Eye (tissue), 1 donor: Measurements from ENCODE around the gene CNKSR2.

Experiments used
- DNase-seq: peaks from one replicate; pipeline ENCODE4 v3.0.0-alpha.2; 2015

Gene CNKSR2

DNA sequence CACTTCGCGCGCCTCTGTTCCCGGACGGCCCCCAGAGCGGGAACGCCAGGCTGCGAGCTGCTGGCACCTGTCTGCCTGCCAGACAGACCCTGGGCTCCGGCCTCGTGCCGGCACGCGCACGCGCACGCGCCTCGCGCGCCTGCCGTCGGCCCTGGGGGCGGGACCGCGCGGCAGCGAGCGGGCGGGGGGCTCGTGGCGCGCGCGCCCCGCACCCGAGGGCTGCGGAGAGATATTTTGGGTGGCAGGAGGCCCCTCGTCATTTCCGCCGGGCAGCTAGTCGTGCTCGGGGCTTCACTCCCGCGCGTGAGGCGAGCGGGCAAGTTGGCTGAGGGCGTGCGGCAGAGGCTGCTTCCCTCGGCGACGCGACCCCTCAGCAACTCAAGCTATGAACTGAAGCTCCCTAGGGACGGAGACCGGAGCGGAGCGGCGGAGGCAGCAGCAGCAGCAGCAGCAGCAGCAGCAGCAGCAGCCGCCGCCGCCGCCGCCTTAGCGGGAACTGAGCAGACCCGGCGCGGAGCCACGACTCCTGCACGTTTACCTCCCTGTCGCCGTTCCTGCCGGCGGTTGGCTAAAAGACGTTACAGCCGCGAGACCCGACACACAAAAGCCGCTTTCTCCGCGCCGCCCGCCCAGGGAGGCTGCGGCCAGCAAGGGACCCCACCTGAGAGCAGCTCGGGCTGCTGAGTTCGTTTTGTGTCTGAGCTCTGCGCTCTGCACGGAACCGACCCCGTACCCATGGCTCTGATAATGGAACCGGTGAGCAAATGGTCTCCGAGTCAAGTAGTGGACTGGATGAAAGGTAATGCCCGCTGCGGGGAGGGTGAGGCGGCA is at the start of gene CNKSR2:
TSS of gene CNKSR2 (plus strand) at position 256 of the 831 bp plus-strand sequence. CDS start at position 736, 480 bp downstream.
- DNase-seq: peak; percentile 86

DNA sequence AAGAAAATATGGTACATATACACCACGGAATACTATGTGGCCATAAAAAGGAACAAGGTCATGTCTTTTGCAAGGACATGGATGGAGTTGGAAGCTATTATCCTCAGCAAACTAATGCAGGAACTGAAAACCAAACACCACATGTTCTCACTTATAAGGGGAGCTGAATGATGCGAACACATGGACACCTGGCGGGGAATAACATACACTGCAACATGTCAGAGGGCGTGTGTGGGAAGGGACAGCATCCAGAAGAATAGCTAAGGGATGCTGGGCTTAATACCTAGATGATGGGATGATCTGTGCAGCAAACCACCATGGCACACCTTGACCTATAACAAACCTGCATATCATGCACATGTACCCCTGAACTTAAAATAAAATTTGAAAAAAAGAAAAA is 19.5 kb upstream of the CNKSR2 start:
- no peak for DNase-seq

DNA sequence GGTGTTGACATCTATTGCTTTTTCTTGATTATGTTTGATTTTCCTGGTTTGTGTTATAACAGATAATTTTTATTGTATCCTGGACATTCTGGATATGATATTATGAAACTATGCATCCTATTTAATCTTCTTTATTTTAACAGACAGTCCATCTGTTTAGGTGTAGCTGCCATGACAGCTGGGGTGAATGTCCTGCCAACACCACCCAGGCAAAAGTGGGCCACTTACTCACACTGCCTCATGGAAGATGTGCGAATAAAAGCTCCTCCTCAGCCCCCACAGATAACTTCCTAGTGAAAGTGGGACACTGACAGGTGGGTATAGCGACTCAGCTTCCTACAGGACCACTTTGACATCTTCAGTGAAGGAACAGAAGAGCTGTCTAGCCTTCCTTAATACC is 18.4 kb upstream of the CNKSR2 start:
- no peak for DNase-seq

DNA sequence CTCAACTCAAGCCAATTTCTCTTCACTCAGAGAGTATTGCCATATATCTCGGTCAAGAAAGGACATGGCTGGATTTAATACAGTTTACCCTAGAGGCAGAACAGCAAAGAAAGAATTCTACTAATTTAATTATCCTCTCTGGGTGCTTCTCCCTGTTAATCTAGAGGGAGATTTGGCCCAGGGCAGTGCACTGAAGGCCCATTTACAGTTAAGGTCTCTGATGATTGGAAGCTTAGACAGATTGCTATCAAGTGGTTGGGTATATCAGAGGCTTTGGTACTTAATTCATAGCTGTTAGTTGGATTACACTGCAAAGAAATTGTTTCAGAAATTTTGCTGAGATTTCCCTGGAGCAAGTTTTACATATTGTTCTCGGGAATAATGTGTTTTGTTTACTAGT is 4.6 kb upstream of the CNKSR2 start:
- DNase-seq: no peak

DNA sequence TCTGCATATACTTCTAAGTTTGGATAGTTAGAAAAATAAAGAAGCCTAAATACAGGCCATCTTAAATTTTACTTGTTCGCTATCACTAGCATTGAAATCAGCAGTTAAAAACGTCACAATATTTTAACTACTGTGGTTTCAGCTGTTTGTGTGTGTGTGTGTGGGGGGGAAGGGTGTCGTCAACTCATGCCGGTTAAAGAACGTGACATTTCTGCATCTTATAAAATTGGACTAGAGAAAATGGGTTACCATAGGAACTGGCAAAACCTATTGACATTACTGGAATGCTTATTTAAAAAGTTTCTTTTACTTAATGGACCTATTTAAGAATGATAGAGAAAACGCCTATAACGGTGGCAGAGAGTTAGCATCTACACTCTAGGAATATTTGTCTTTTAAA is 1.2 kb upstream of the CNKSR2 start:
- DNase-seq: no peak

DNA sequence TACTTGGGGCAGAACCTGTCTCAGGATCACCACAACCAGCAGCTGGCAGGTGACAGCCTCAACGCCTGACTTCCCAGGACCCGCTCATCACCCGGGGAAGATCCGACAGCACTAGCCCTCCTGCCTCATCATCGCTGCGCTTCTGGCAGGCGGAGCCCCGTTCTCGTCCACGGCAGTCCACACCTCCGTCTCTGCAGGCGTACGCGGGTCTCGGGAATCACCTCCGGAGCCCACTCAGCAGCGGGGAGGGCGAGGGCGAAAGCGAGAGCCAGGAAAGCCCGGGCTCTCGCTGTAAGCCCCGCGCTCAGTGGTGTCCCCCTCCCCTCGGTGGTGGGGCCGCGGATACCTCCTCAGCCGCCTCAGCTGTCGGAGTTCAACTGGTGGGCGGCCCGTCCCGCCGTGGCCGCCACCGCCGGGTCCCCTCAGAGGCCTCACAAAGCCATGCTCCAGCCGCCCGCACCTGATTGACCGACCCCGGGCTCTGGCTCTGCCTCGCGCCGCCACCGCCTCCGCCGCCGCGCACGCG is 518 bp upstream of the CNKSR2 start:
- DNase-seq: no peak

DNA sequence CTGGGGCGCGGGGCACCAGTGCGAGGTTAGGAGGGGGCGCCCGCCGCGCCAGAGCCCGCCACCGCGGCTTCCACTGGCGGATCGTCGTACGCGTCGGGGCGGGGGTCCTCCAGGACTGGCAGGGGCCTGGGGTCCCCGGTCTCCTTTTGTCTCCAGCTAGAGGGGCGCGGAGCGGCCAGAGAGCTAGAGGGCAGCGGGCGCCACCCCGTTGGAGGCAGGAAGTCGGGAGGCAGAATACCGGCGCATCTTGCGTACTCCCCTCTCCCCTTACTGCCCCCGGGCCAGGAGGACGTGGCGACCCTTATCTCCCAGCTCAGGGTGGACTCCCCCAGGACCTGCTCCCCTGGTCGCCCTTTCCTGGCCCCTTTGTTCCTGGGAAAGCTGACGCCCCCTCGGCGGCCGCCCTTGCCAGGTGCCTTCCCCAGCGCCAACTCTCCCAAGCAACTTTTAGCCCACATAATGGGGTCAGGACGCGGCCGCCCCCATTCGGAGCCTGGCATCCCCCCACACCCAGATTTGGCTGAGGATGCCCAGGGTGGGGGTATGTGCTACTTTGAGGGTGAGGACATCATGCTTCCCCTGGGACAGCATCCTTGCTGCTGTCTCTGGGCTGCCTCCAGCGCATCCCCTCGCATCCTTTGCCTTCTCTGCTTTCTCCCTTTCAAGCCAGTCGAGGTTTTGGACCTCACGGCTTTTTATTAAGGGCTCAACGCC is 933 bp downstream of the CNKSR2 start:
- DNase-seq: no peak

DNA sequence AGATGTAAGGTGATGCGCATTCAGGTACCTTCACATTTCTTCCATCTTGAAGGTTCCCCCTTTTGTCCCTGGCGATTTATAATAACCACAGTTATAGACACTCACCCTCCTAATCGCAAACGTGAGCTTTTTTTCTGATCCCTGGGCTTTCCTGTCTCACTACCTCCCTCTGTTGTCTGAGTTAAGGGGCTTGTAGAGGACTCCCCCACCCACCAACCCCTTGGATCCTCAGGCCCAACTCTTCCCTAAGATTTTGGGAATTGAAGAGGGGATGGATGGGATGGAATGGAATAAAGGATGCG is 1.4 kb downstream of the CNKSR2 start:
- peak; percentile 64 for DNase-seq

DNA sequence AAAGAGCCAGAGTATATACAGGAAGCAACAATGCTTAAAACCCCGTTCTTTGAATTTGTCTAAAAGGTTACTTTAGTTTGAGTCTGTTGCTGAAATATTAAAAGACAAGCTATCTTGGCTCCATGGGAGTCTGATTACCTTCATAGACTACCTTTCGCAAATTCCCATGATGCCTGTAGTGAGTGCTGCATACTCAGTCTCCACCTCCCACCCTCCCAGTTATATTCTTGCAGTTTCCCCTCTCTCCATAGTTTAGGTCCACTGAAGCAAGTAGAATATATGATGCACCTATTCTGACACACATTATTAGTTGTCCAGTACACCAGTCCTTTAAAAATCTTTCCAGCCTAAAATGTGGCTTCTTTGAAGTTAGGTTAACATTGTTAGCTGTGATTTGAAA is 2.4 kb downstream of the CNKSR2 start:
- no peak for DNase-seq

DNA sequence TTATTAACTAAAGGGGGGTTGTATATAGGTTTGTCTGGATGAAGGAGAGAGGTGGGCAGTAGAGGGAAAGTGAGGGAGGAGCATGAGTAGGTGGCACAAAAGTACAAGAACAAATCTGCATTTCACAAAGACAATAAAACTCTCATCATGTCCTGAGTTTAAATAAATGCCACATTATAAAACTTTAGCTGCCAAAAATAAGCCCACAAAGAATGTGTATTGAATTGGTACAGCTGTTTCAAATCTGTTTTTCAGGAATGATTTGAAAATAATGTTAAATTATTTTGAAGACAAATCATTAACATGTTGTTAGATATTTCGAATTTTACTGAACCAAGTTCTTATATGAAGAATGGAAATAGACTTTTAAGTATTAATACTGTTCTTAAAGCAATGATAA is 5.8 kb downstream of the CNKSR2 start:
- DNase-seq: no peak

DNA sequence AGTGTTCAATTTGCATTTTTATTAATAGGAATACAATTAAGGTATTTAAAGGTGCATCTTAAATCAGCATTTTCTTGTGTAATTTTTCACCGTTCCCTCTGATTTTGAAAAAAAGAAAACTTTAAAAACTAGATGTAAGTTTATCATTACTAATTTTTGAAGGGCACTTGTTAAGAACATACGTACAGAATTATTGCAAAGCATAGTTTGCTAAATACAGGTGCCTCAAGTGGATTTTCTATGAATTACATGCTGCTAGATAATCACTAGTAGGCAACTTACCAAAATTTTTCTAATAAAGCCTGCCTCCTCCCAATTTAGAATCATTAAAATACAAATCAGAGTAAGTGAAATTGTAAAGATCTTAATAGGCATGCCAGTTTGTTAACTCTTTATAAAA is 8.5 kb downstream of the CNKSR2 start:
- DNase-seq: no peak

DNA sequence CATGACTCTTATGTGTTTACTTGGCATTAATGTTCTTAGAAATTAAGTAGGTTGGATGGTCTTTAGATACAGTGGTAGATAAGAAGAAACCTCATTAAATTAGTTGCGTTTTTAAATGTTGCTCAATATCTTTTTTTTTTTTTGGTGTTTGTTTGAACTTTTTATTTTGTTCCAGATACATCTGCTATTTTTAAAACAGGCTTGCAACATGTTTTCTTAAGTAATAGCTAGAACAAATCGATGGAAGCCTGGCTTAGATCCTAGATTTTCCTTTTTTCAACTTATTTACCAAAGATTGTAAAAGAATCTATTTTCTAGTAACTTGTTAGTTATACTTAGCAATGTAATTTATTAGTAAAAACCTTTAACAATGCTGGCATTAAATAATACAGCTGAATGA is 9.3 kb downstream of the CNKSR2 start:
- no peak for DNase-seq

DNA sequence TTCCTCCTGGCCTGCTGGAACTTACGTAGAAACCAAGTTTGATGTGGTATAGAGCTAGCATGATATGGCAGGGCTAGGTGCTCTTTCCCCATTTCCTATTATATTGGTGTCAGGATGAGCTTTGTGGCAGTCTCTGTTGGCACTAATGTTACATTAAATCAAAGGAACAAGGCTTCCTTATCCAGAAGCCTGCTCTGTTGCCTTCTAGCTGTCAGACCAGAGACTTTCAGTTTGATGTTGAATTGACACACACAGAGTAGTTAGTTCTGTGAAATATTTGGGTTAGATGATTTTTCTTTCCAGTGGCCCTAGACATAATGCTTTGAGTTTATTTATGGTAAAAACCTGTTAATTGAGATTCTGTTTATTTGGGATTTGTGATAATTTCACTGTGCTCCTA is 10.0 kb downstream of the CNKSR2 start:
- DNase-seq: no peak

DNA sequence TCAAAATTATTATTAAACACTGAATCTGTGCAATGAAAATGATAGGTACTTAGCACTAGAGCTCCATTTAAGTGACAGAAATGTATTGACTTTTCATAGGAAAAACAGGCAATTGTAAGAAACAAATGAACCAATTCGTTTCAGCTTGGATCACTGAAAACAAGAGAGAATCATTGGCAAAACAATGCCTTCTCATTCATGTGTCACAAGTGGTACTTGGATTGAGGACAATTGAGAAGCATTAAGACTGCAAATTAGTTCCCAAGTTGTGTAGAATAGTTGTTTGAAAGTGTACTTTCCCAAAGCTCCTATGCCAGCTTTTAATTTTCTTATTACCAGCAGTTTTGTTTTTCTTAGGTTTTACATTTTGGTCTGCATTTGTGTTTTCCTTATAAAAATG is 20.6 kb downstream of the CNKSR2 start:
- no peak for DNase-seq

DNA sequence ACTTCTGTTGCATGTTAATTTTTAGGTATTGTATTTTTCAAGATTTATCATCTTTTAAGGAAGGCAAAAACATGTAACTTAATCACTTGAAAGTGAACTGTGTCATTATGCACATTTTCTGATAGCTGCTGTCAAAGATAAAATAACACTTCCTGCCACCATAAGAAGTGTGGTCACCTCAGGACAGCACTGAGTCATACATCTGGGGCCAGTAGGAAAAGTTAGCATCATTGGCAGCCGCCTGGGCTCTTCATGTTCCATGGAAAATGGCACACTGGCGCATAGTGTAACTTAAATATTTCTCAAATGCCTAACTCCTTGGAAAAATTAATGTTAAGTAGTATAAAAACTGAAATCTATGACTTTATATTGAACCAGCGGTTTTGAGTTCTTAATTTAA is 24.2 kb downstream of the CNKSR2 start:
- DNase-seq: no peak

DNA sequence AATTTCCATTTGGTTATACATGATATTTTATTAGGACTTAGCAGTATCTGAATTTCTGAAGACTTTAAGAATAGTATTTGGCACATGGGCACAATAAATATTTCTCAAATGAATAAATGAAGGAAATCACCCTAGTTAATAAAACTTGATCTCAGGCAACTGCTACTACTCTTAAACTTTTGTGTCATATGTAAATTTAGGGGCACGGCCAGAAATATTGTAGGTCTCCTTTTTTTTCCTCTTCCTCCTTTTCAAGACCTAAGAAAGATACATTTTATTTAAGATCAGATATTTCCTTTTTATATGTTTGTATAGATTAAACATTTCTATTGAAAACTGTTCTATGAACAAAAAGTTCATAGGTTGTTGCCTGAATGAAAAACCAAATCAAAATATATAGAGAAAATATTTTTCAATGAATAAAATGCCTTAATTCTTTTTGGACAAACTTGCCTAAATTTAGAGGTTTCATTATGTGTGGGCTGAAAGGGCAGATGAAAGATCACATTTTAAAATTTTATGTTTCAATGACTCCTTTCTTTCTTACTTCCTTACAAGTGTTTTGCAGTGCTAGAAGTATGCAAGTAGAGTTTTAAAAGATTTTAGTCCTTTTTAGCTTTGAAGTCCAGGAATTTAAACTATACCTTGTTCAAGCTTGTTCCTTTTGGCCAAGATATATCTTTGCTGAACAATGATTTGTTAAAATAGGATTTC is 26.3 kb downstream of the CNKSR2 start:
- DNase-seq: no peak

DNA sequence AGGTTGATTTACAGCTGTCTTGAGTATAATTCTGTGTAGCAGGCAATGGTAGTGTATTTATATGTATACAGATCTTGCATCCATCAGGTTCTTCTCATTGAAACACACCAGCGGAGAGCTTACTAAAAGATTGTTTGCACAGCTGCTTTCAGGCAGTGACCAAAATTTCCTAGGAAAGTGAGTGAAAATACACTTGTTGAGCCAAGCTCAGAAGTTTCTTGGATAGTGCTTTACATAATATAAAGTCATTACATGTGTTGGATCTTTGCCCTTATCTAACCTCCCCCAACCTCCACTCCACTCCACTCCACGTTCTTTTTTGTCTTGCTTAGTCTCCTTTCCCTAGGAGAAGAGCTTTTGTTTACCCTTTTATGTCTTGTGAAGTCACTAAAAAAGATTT is 34.1 kb downstream of the CNKSR2 start:
- DNase-seq: peak; percentile 22

DNA sequence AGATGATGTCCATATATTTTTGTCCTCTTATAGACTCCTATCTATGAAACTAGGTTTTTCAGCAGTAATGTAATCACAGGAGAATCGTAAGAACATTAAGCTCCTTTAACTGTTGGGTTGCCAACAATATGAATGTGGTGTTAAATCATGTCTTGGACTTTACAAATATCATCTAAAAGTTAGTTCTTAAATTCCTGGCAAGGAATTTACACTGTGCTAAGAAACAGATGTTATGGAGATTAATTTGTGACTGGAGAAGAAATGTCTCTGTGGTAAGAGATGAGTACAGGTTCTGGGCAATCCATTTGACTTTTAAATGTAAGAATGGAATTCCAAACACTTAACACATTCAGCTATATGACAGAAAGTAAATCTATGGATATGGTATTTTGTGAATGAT is 34.6 kb downstream of the CNKSR2 start:
- no peak for DNase-seq

DNA sequence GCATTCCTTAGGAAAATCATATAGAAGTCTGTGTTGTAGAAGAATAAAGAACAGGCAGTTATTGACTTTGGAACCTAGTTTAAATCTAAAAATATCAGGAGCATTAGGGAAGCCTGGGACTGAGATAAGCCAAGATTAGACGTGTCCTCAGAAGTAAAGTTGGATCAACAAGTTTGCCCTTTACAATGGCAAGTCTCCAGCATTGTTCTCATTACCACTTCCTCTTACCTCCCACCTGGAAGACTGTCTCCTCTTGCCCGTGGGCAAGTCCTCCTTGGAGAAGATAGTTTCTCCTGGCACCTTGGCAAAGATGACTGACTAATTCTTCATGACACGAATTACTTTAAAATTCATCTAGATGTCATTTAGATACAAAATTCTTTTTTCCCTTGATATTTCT is 37.8 kb downstream of the CNKSR2 start:
- DNase-seq: no peak

DNA sequence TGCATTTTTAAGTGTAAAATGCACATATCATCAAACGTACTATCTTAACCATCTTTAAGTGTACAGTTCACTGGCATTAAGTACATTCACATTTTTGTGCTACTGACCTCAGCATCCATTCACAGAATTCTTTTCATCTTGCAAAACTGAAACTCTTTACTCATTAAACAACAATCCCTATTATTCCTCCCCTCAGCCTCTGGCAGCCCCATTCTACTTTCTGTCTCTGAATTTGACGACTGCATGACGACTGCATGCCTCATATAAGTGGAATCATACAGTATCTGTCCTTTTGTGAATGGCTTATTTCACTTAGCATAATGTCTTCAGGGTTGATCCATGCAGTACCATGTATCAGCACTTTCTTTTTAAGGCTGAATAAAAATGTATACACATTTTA is 38.7 kb downstream of the CNKSR2 start:
- DNase-seq: no peak

DNA sequence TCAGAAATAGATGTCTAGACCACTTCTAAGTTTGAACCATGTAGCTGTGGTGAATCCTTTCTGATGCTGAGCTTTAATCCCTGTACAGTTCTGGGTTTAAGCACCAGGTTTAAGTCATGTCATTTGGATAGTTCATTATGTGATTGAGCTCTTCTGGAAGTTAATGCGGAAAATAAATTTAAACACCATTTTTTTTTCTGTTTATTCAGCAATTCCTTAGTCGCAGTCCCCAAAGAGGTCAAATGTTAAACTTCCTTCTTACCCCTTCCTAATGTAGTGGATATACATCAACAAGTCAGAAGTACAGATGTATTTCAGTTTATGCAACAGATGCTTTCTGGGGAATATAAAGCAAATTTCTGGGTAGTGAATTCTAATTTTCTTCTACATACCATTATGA is 52.9 kb downstream of the CNKSR2 start:
- DNase-seq: no peak

DNA sequence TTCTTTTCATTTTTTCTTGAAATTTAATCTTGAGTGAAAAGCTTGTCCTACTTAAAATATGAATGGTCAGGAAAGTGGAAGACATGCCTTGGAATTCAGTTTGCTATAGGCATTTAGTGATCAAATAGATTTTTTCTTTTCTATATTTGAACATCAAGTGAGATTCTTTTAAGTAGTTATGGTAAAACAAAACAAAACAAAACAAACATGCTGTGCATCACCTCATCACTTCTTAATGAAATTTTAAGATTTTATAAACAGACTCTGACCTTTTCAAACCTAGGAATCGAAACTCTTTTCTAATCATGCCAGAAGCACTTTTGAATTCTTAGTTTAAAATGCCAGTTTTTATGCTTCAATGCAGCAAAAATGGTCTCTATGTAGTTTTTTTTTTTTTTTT is 62.8 kb downstream of the CNKSR2 start:
- DNase-seq: no peak

DNA sequence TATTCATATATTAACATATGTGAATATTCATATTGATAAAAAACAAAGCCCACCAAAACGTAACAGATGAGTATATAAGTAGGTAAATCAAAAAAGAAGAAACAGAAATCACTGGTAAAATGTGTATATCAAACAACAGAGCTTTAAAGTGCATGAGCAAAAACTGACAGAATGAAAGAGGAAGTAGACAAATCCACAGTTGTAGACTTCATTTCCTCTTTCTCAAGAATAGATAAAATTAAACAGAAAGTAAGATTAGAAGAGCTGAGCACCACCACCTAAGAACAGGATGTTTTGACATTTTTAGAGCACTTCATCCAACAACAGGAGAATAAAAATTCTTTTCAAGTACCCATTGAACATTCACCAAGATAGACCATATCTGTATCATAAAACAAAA is 64.6 kb downstream of the CNKSR2 start:
- no peak for DNase-seq

DNA sequence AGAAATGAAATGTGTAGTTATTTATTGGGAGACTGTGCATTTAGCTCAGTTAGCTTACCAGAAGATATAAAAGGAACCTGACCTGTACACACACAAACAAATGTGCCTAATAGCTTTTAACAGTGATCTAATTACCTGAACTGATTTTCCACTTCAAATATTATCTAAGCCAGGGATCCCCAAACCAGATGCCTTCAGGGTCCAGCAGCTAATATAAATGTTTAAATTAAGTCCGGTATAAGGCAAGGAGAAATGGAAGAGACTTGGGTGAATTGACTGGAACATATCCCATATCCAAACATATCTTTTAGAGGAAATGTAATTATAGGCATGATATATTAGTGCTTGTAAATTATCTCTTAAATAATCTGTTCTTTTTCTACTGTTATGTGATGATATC is 66.7 kb downstream of the CNKSR2 start:
- DNase-seq: no peak
